ENCODE data around the gene JAML. TPM values are rescaled to one million over a fixed set of nuclear protein-coding genes. Genes with fewer than 3 reads are reported as not detected.

JAML gene, protein sequence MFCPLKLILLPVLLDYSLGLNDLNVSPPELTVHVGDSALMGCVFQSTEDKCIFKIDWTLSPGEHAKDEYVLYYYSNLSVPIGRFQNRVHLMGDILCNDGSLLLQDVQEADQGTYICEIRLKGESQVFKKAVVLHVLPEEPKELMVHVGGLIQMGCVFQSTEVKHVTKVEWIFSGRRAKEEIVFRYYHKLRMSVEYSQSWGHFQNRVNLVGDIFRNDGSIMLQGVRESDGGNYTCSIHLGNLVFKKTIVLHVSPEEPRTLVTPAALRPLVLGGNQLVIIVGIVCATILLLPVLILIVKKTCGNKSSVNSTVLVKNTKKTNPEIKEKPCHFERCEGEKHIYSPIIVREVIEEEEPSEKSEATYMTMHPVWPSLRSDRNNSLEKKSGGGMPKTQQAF
- total RNA-seq (2012; rRNA removed) (not detected in 2 replicates), polyA plus RNA-seq (2012; rRNA removed) (not detected in 2 replicates), Bru-seq, nascent RNA (not detected), BruChase-seq, experiment 1, labeled RNA remaining after a 6-hour chase (not detected), BruChase-seq, experiment 2, labeled RNA remaining after a 2-hour chase (not detected)
- not detected in 2 replicates for polyA plus RNA-seq (2012; cell fraction: cytosol; rRNA removed)
- polyA plus RNA-seq (2012; cell fraction: nucleus; rRNA removed; ENCODE audit: low replicate concordance), result not detected in 2 replicates
- long read RNA-seq, result 0 reads

DNA sequence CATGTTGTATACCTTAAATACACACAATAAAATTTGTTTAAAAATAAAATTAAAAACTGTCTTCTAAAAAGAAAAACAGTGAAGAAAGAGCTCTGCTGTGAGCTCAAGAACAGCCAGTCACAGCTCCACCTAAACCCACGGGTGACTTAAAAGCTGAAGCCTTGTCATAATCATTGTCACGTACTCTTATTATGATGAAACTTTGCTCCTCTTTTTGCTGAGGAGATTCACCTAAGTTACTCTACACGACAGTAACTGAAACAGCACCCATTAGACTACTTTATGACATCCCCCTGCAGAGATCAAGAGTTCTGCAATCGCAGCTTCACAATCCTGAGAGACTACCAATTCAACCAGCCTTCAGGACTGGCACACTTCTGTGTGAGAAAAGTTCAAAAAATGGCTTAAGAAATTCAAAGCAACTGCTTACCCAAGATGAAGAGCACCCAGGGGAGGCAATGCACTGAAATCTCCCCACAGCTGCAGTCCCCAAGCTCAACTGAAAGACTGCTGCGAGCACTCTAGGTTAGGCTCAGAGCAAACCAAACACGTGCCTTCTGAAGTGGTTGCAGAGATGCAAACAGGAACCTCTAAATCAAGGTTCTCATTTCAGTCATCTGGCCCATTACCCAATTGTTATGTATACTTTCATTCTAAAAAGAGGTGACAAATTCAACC lies at the start of gene JAML:
JAML (minus strand) TSS at position 501 of the 678 bp plus-strand sequence. CDS start 10,145 bp downstream, outside the sequence.
- no peak within 1 kb of the TSS for H2AK5ac ChIP-seq (ENCODE audit: low read depth, low read length)
- H3K36me3 ChIP-seq (ENCODE audit: control insufficient read depth, insufficient read depth, low read length), result no peaks in the 10 kb centered on the region
- in situ Hi-C loops (cut with MboI; ENCODE audit: low sequenced_read_pairs), result no loop called here
- H3K79me1 ChIP-seq (ENCODE audit: low read depth in 1 of 2, low read length in 2 of 2), result no peaks in the 10 kb centered on the region
- no peaks in the 10 kb centered on the region for H3K9me3 ChIP-seq (ENCODE audit: control insufficient read depth, insufficient read depth, low read length)
- no peak within 1 kb of the TSS for H4K91ac ChIP-seq (ENCODE audit: insufficient read depth, low read depth, low read length)
- ChIA-PET CTCF (no interaction called here), POLR2A (ENCODE audit: unreplicated experiment) (no interaction called here)
- H2BK15ac ChIP-seq (ENCODE audit: low read depth, low read length), result no peak within 1 kb of the TSS
- H4K20me1 ChIP-seq (ENCODE audit: insufficient read depth, low read length), result no peaks in the 10 kb centered on the region
- no peak within 1 kb of the TSS for H2BK20ac ChIP-seq (ENCODE audit: low read depth, low read length)
- no peak within 1 kb of the TSS for H3K27ac ChIP-seq (ENCODE audit: insufficient read depth, low read length)
- ATAC-seq (ENCODE audit: low read depth) (no peak), DNase-seq (no peak)
- dilution Hi-C loops (cut with HindIII; ENCODE audit: low sequenced_read_pairs, unreplicated experiment), result no loop called here
- no peak within 1 kb of the TSS for H3K18ac ChIP-seq (ENCODE audit: low read depth, low read length)
- no peak within 1 kb of the TSS for H4K8ac ChIP-seq (ENCODE audit: low read depth in 2 of 2, low read length in 2 of 2)
- H2AFZ ChIP-seq (replicated peaks; ENCODE audit: low read length, poor library complexity), result no peak within 1 kb of the TSS
- no peaks in the 10 kb centered on the region; the same call in 1 of the 2 replicates for H3K27me3 ChIP-seq (ENCODE audit: control insufficient read depth, insufficient read depth, low read length)
- H2AK9ac ChIP-seq (replicated peaks; ENCODE audit: low read depth, low read length, poor library complexity), result no peak within 1 kb of the TSS
- H3K9me1 ChIP-seq (ENCODE audit: insufficient read depth, low read length), result no peaks in the 10 kb centered on the region
- H3K4me1 ChIP-seq (ENCODE audit: control insufficient read depth, insufficient read depth, low read length), result no peaks in the 10 kb centered on the region
- H2BK5ac ChIP-seq (ENCODE audit: low read depth, low read length, poor library complexity, severe bottlenecking), result no peak within 1 kb of the TSS
- H3K4me3 ChIP-seq (ENCODE audit: insufficient read depth, low read depth, low read length), result no peak within 1 kb of the TSS
- no peak within 1 kb of the TSS for H3K23ac ChIP-seq (ENCODE audit: low read depth, low read length)
- BruUV-seq (replicated peaks), result no TSS peak
- WGBS, 2 experiments (ENCODE audit: extremely low coverage in 2 of 2, insufficient read length in 1 of 2), result no CpG with 5 or more reads among the region's 6 CpGs
- no peak within 1 kb of the TSS for H3K4ac ChIP-seq (ENCODE audit: low read depth, low read length)
- no peak within 1 kb of the TSS for H4K5ac ChIP-seq (ENCODE audit: low read depth, low read length)
- H3K4me2 ChIP-seq (ENCODE audit: low read depth, low read length), result no peak within 1 kb of the TSS
- no peak within 1 kb of the TSS for H2BK120ac ChIP-seq (ENCODE audit: low read depth, low read length)
- no peak within 1 kb of the TSS for H3K14ac ChIP-seq (replicated peaks; ENCODE audit: low read depth, low read length)
- H3K56ac ChIP-seq (ENCODE audit: extremely low read depth, insufficient read depth, low read length), result no peak within 1 kb of the TSS
- no peak within 1 kb of the TSS for H3K9ac ChIP-seq (ENCODE audit: low read depth, low read length)
- intact Hi-C loops (cut with micrococcal nuclease), result no loop called here
- TF ChIP-seq NFE2L2 (IDR thresholded peaks at IDR 0.05; ENCODE audit: low read depth, low read length) (no peak), MXI1 (IDR thresholded peaks at IDR 0.05; ENCODE audit: borderline replicate concordance, low read depth, low read length) (no peak), MAZ (IDR thresholded peaks at IDR 0.05; ENCODE audit: borderline replicate concordance, low read depth, low read length) (no peak), POLR2A (IDR thresholded peaks at IDR 0.05; ENCODE audit: low read depth, low read length) (no peak), CEBPB (IDR thresholded peaks at IDR 0.05; ENCODE audit: low read depth, low read length) (no peak), MAFK (IDR thresholded peaks at IDR 0.05; ENCODE audit: low read depth, low read length) (no peak), SMC3 (IDR thresholded peaks at IDR 0.05; ENCODE audit: low read depth, low read length) (no peak), RFX5 (IDR thresholded peaks at IDR 0.05; ENCODE audit: low read depth, low read length) (no peak), CTCF (conservative IDR thresholded peaks at IDR 0.05; ENCODE audit: low read depth, low read length) (no peak), CHD1 (IDR thresholded peaks at IDR 0.05; ENCODE audit: low read depth, low read length) (no peak), FOS (IDR thresholded peaks at IDR 0.05; ENCODE audit: low read depth, low read length) (no peak), BHLHE40 (IDR thresholded peaks at IDR 0.05; ENCODE audit: low read depth, low read length) (no peak), RAD21 (IDR thresholded peaks at IDR 0.05; ENCODE audit: low read length) (no peak)
- TF ChIP-seq, protein P1, sequence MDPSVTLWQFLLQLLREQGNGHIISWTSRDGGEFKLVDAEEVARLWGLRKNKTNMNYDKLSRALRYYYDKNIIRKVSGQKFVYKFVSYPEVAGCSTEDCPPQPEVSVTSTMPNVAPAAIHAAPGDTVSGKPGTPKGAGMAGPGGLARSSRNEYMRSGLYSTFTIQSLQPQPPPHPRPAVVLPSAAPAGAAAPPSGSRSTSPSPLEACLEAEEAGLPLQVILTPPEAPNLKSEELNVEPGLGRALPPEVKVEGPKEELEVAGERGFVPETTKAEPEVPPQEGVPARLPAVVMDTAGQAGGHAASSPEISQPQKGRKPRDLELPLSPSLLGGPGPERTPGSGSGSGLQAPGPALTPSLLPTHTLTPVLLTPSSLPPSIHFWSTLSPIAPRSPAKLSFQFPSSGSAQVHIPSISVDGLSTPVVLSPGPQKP (IDR thresholded peaks at IDR 0.05; ENCODE audit: borderline replicate concordance, low read depth, low read length), result no peak
